CD4-positive, alpha-beta T cell treated with Interleukin-17A for 1 hour (primary cell): ENCODE measurements around the gene SEM1.
"Not testable (repeated sequence)": the region's sequence is repeated elsewhere in the genome, so short reads cannot be mapped to it uniquely, and the experiment has no call there.

ENCODE experiments used
- DNase-seq: peaks from one replicate; pipeline ENCODE4 v3.0.0-alpha.2; 2020

Gene SEM1

DNA sequence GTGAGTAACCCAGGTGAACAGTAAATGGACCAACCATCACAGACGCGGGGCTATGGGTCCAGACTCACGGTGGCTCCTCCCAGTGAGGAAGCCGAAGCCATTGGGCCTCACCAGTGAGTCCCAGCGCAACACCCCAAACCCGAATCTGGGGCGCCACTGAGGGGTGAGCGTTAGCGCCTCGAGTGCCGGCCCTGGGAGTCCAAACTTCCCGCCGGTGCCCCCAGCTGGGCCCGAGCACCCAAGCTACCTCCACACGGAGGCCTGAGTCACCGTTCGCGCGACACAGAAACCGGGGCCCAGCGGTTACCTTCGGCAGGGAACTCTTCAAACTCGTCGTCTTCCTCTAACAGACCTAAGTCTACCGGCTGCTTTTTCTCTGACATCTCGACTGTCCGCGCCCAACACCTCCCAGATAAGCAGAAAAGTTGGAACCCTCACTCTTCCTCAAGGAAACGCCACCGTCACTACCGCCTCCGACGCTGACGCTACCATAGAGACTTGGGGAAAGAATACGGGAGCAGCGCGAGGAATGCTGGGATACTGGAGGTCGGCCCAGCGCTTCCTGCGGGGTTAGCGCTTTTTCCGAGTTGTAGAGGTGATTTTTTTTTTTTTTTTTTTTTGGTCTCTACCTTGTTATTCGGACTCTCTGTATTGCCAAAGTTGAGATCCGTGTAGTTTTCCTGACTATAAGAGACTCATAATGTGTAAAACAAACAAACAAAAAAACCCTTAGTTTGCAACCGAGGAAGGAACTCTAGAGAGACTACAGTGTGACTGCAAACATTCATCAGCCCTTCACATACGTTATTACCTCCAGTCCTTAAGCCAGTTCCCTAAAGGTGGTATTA, at the start of gene SEM1:
TSS of gene SEM1 (minus strand) at position 466 of the 848 bp plus-strand sequence. CDS start at position 383, 83 bp downstream.
- peak; percentile 69 for DNase-seq

GRCh38 chr7:96757880-96758279, 48.2 kb upstream of the SEM1 start:
- DNase-seq, result not testable (repeated sequence)

DNA sequence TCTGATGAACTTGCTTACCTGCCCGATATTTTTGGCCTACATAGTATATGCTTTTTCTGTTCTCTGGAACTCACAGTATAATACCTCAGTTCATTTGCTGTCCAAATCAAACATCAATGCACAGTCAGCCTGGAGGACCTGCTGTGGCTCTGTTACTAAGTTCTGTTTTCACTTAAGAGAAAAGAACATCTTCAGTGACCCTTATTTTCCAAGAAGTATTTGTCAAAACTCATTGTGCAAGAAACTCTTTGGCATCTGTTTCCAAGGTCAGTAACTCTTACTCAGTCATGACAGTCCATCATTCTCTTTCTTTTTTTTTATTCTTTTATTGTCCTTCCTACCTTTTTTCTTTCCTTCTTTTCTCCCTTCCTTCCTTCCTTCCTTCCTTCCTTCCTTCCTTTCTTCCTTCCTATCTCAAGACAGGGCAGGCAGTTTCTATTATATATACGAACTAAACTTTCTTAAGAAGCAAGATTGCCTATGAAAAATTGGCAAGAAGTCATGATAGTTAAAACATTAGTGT, 37.8 kb upstream of the SEM1 start:
- DNase-seq, result no peak

DNA sequence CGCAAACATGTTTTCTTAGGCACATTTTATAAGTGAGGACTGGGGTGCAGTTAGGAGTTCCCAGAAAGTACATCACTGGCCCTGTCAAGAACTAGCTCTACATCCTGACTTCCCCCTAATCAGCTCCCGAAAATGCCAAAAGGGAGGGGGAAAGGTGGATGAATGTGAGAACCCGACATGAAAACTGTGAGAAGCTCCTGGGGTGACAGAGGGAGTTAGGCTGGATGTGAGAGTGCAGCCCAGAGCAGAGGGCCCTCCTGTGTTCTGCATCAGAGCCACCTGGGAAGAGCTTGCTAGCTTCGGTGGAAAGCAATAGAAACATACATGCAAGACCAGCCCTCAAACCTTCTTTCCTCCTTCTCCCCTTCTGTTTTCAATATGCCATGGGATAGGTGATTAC, 30.5 kb upstream of the SEM1 start:
- no peak for DNase-seq

GRCh38 chr7:96739609-96740008, 30.0 kb upstream of the SEM1 start:
- no peak for DNase-seq

- DNase-seq, result no peak
Observed at GRCh38 chr7:96739167-96739566, 29.5 kb upstream of the SEM1 start.

DNA sequence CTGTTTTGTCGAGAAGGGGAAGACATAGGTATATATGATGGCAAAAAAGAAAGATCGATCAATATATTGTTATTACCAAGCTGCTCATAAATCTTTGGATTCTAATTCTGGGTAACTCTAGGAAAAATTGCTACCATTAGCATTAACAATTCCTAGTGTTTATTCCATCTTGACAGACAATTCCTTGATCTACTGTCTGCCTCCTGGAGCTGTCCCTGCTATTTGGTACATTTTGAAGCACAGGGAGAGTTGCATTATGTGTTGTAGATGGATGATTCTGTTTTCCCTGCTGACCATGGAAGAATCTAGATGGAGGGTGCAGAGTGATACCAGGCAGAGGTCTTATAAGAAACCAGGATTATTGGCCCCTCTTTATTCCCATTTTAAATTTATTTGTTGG, 29.1 kb upstream of the SEM1 start:
- no peak for DNase-seq

DNA sequence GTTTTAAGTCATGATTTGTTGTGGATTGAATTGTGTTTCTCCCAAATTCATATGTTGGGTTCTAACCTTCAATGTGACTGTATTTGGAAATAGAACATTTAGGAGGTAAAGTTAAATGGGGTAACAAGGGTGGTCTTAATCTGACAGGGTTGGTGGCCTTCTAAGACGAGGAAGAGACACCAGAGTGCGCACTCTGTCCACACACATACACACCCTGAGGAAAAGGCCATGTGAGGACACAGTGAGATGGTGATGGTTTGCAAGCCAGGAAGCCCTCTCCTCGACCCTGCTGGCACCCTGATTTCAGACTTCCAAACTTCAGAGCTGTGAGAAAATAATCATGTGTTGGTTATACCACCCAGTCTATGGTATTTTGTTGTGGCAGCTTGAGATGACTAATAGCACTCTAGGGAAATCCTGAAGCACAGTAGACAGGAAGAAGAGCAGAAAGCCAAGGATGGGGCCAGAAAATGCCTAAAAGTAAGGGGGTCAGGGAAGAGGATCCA, 28.0 kb upstream of the SEM1 start:
- DNase-seq, result no peak

DNA sequence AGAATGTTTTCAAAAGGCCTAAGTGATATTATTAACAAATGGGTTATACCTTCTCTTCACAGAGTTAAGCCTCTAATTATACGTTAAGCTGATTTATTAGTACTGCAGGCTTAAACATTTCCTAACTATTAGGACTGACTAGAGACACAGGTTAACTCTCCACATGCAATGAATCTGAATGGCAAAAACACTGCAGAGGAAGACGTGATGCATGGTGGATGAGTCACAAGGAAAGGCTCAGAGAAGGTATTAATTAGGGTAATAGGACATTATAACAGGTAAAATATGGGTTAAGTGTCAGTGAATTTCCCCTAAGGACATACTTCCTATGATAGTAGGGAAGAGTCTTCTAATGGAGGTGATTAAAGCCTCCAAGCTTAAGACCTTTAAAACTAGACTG, 24.7 kb upstream of the SEM1 start:
- DNase-seq, result no peak

DNA sequence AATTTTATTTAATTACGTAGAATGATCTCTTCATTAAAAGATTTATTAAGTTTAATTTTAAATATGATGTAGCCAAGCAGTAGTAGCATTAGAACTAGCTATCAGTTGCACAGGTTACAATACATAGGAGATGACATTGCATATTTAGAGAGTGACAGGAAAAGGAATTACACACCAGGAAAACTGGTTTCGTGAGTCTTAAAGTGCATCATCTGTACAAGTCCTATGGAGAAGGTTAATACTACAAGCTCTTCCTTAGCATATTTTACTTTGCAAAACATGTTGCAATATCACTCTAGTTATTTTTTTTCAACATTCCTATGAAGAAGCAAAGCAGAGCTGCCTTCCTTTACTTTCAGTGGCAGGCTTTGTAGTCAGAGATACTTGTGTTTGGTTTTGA, 20.2 kb upstream of the SEM1 start:
- DNase-seq, result no peak

GRCh38 chr7:96728139-96728538, 18.5 kb upstream of the SEM1 start:
- no peak for DNase-seq

GRCh38 chr7:96727534-96728088, 18.0 kb upstream of the SEM1 start:
- no peak for DNase-seq

DNA sequence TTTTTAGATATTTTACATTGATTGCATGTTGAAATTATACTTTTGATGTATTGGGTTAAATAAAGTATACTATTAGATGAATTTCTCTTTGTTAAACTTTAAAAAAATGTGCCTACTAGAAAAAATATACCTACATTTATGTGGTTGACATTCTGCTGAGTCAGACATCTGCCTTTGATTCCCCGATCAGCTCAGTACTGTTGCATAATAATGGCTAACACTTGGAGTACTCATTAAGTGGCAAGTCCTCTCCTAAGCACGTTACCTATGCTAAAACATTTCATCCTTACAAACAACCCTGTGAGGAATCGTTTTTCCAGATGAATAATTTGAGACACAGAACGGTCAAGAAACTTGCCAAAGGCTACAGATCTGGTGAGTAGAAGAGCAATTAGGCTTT, 14.0 kb upstream of the SEM1 start:
- no peak for DNase-seq

DNA sequence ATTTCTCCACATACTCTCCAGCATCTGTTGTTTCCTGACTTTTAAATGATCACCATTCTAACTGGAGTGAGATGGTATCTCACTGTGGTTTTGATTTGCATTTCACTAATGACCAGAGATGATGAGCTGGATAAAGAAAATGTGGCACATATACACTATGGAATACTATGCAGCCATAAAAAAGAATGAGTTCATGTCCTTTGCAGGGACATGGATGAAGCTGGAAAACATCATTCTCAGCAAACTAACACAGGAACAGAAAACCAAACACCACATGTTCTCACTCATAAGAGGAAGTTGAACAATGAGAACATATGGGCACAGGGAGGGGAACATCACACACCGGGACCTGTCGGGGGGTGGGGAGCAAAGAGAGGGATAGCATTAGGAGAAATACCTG, 13.3 kb upstream of the SEM1 start:
- not testable (repeated sequence) for DNase-seq

DNA sequence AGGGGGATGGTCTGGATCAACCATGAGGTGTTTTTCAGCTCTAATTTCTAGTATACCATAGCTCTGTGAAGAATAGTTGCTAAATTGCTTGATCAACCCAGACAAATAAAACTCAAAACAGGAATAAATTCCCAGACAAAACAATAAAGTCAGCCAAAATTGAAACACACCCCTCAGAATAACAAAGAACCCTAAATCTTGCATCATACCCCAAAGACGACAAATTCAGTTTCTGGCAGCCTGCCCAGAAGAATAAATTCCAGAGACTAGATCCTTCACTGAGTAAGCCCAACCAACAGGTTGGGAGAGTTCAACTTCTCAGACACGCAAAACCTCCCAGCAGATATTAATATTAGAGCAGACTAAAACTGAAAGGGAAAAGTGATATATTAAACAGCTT, 11.2 kb upstream of the SEM1 start:
- no peak for DNase-seq

DNA sequence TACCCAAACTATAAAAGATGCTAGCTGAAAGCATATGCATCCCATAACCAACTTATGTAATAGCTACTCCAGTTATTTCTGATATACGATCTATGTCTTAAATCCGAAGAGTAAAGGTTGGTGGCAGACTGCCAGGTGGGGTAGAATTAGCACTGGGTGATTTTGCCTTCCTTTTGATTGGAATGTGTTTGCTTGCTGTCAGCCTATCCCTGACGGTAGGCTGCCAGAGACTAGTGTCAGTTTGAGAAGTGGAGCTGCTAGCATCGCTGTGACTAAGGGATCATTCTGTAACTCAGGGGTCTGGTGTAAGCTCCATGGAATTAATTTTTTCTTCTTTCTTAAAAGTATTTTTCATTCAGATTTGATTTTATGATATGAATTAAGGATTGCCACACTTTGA, 9.5 kb upstream of the SEM1 start:
- no peak for DNase-seq

GRCh38 chr7:96718107-96719003, 8.7 kb upstream of the SEM1 start:
- DNase-seq, result no peak

GRCh38 chr7:96713037-96713436, 3.4 kb upstream of the SEM1 start:
- DNase-seq, result no peak

- no peak for DNase-seq
Observed at GRCh38 chr7:96710544-96710943, 898 bp upstream of the SEM1 start.

GRCh38 chr7:96708872-96709271, 774 bp downstream of the SEM1 start:
- no peak for DNase-seq

GRCh38 chr7:96707901-96708774, 1.5 kb downstream of the SEM1 start:
- no peak for DNase-seq

- DNase-seq, result no peak
Observed at GRCh38 chr7:96701258-96701657, 8.4 kb downstream of the SEM1 start.
